GM12874 (cell line): Measurements from ENCODE around the gene APOA5.

ENCODE experiments used
- TF ChIP-seq, protein P1 (sequence below): IDR thresholded peaks from 2 replicates; pipeline ENCODE4 v1.5.1; 2011; ENCODE audit warnings: low read depth, mild to moderate bottlenecking, control low read depth, low read length, moderate library complexity; ENCODE audit not compliant: insufficient read depth

The APOA5 gene

DNA sequence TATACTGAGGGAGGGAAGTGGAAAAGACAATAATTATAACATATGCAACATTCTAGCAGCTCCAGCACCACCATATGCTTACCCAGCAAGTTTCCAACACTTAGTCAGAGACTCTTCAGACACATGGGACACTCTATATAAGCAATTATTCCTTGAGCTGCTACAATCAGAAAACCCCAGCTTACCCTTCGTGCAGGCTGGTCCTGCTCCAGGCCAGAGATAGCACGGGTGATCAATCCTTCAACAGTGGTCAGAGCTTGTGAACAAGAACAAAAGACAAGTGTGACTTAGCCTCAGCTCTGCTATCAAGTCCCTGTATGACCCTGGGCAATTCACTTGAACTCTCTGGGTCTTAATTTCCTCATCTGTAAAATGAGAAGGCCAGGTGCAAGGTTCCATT, 5.4 kb downstream of the APOA5 start:
- TF ChIP-seq, protein P1, sequence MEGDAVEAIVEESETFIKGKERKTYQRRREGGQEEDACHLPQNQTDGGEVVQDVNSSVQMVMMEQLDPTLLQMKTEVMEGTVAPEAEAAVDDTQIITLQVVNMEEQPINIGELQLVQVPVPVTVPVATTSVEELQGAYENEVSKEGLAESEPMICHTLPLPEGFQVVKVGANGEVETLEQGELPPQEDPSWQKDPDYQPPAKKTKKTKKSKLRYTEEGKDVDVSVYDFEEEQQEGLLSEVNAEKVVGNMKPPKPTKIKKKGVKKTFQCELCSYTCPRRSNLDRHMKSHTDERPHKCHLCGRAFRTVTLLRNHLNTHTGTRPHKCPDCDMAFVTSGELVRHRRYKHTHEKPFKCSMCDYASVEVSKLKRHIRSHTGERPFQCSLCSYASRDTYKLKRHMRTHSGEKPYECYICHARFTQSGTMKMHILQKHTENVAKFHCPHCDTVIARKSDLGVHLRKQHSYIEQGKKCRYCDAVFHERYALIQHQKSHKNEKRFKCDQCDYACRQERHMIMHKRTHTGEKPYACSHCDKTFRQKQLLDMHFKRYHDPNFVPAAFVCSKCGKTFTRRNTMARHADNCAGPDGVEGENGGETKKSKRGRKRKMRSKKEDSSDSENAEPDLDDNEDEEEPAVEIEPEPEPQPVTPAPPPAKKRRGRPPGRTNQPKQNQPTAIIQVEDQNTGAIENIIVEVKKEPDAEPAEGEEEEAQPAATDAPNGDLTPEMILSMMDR, result no peak

DNA sequence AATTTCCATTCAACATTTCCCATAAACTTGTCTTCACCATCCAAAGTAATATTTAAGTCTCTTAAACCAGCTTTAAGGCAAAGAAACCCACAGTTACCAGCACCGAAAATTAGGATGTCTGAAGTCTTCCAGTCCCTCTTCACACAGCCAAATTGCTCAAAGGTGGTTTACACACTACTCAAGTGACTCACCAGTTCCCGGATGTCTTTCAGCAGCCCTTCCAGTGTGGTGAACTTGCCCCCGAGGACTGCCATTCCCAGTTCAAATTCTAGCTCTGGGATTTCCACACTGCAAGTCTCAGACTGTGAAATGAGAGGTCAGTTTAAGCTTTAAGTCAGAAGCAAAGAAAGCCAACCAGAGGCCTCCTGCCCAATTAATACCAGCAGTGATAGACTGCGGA, 9.0 kb downstream of the APOA5 start:
- TF ChIP-seq, protein P1, result no peak

DNA sequence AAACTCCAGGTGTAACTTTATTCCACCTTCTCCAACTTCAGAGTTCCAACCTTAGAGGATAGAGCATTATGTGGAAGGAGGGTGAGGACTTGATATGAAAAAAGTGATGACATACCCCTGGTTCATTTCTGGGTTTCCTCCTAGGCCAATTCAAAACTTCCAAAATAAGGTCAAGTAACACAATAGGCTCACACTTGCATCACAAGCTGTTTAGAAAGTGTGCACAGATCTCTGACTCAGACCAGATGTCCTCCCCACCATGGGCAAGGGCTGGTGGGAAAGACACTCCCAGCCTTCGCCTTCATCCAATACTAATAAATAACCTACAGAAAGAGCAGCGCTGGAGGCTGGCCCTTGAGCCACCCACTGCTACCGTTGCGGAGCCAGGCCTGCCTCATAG, 13.1 kb downstream of the APOA5 start:
- TF ChIP-seq, protein P1, result no peak

DNA sequence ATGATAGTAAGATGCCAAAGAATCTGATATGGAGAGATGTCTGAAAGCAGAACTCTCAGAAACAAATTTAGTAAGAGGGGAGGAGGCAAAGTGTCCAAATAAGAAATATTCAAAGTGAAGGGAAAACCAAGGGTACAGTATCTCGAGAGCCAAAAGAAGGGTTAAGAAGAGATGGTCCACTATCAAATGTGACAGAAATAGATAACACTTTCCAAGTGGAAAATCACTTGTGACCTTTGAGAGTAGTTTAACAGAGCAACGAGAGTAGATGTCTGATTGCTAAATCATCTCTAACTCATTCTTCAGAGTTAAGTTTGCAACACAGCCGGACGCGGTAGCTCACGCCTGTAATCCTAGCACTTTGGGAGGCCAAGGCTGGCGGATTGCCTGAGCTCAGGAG, 14.6 kb downstream of the APOA5 start:
- TF ChIP-seq, protein P1, result no peak

DNA sequence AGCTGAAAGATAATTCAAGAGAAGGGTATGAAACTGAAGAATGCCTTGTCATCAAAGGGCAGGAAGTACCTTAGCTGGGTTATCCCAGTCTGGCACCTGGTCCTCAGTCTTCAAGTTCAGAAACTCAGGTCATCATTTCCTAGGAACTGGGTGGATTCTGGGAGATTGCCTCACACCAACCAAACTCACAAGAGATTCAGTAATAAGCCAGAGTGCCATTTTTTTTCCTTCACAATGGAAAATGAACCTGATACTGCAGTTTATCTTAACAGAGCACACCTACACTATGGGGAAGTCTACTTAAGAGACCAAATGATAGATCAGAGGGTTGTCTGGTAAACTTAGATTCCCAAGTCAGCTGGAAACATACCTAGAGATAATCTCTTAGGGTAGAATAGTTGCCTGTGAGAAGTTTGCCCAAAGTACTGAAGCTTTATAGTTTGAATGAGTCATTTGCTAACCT, 15.1 kb downstream of the APOA5 start:
- TF ChIP-seq, protein P1, result no peak

DNA sequence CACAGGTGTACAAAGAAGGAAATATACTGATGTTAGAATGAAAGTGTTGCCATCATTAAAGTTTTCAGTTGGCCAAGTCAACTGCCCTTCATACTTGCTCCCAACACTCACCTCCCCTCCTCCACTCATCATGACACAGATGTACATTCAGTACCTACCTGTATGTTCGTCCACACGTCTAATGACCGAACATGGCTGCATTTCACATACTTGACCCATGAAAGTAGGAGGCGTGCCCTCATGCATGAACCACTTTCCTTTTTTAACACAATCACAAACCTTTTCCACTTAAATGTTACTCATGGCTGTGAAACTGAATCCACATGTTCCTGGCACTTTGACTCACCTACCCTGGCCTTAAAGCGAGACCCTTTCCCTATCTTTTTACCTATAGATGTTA, 15.7 kb downstream of the APOA5 start:
- TF ChIP-seq, protein P1, result no peak

DNA sequence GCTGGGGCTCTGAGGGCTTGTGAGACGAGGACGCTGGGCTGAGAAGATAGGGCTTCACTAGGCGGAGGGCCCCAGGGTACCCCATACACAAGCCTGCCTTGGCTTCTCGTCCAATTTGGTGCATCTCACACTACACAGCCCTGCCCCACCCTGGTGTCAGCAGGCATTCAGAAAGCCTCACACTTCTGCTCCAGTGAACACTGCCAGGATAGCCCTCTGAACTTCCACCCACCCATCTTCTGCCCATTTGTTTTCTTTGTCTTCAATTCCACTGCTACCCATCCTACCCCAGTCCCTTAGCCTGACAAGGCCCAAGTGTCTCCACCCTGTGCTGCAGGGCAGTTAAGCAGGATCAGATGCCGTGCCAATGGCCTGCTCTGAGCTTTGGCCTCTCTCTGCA, 17.0 kb downstream of the APOA5 start:
- TF ChIP-seq, protein P1, result no peak
